ENCODE results near the gene PAPSS1.

GRCh38 chr4:107712236-107712635, 7.8 kb downstream of the PAPSS1 start:
- TF ChIP-seq EZH2 (IDR thresholded peaks at IDR 0.05; ENCODE audit: borderline replicate concordance, insufficient read depth, low read length, poor library complexity, severe bottlenecking): no peak
- no peak for TF ChIP-seq EP300 (conservative IDR thresholded peaks at IDR 0.05; ENCODE audit: poor library complexity, severe bottlenecking)
- TF ChIP-seq CTCF (IDR thresholded peaks at IDR 0.05; ENCODE audit: poor library complexity, severe bottlenecking): no peak

All from neural cell (in vitro differentiated cells).